HG03196 (cell line): Measurements from ENCODE around the gene BRI3.
A peak's percentile ranks its signal among the peaks of the same experiment; 100 is the strongest.

ENCODE experiments used
- ATAC-seq: cut with Tn5 transposase; IDR thresholded peaks from one replicate; pipeline ENCODE4 v1.9.1; 2021; ENCODE audit not compliant: unreplicated experiment

The BRI3 gene

GRCh38 chr7:98280791-98281756 lies at the start of gene BRI3:
Gene BRI3 (plus strand): TSS chr7:98281686. CDS start chr7:98281796, 110 bp downstream.
- peak; percentile 70 for ATAC-seq

DNA sequence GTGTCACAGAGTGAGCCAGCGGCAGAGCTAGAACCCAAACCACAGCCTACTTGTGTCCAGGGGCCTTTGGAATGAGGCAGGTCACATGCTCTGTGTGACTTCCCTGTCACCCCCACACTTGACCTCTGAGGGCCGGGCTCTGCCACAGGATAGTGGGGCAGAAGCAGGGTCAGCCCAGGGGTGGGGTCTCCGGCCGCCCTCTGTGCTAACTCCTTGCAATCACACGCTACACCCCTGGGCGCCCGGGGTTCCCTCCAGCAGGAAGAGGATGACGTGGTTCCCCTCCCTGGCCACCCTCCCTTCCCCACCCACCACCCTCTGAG lies 49.3 kb upstream of the BRI3 start:
- no peak for ATAC-seq

DNA sequence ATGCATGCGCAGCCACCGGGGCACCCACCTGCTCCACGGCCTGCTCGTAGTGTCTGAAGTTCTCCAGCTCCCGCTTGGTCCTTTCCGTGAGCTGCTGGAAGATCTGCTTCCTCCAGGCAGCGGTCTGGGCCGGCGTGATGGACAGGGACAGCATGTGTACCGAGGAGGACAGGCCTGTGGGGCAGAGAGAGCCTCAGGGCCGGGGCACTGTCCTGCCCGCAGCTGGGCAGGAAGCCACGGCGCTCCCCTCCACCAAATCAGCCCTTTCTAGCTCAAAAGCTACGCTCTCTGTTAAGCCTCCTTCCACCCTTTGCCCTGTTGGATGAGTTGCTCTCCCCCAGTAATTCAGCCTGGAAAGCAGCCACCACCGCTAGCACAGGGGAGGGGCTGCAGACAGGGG lies 48.7 kb upstream of the BRI3 start:
- no peak for ATAC-seq

- ATAC-seq, result no peak
Observed at GRCh38 chr7:98233219-98234070, 48.0 kb upstream of the BRI3 start.

GRCh38 chr7:98234429-98235147 lies 46.9 kb upstream of the BRI3 start:
- no peak for ATAC-seq

DNA sequence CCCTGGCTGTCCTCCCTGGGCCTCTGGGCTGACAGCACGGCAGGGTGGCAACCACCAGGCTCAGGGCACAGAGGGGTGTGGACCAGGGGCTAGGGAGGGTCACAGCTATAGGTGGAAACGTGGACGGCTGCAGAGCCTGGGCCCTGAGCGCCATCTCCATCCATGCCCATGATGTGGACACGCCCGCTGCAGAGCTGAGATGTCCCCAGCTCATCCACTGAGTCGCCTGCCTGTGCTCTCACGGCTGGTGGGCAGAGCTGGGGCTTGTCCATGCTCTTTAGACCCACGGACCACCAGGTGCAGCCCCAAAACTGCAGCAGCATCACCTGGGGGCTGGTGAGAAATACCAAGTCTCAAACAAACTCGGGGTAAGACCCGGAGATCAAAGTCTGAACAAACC lies 45.6 kb upstream of the BRI3 start:
- ATAC-seq, result no peak

DNA sequence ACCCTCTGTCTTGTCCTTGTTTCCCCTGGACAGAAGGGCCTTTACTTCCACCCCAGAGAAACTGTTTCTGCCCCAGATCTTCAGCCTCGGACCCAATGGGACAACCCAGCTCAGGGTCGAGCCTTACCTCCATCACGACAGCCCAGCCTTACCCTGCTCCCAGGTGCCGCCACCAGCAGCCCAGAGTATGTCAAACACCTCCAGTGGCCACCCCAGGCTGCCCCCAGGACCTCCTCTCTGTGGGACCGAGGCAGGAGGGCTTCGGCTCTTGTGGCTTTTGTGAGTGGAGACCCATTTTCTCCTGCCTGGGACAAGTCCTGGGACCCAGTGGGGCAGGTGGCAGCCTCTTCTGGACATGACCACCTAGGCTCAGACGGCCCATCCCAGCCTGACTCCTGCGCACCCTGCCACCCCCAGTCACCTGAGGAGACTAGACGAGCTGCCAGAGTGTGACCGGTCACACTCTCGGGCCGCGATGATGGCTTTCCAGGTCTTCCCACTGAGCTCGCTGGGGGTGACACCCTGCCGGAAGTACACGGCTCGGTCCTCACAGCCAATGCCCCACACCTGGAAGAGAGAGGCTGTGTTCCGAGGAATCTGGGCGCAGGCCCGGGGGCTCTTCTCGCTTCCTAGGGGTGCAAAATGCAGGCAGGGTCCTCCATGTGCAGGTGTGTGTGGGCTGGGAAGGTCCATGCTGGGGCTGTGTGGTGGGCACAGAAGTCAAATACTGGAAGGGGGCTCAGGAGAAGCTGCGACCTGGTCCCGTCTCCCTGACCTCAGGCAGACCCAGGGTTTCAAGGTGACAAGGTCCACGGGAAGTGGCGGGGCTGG lies 44.9 kb upstream of the BRI3 start:
- ATAC-seq, result no peak

- no peak for ATAC-seq
Observed at GRCh38 chr7:98238076-98238475, 43.4 kb upstream of the BRI3 start.

- no peak for ATAC-seq
Observed at GRCh38 chr7:98238976-98239375, 42.5 kb upstream of the BRI3 start.

DNA sequence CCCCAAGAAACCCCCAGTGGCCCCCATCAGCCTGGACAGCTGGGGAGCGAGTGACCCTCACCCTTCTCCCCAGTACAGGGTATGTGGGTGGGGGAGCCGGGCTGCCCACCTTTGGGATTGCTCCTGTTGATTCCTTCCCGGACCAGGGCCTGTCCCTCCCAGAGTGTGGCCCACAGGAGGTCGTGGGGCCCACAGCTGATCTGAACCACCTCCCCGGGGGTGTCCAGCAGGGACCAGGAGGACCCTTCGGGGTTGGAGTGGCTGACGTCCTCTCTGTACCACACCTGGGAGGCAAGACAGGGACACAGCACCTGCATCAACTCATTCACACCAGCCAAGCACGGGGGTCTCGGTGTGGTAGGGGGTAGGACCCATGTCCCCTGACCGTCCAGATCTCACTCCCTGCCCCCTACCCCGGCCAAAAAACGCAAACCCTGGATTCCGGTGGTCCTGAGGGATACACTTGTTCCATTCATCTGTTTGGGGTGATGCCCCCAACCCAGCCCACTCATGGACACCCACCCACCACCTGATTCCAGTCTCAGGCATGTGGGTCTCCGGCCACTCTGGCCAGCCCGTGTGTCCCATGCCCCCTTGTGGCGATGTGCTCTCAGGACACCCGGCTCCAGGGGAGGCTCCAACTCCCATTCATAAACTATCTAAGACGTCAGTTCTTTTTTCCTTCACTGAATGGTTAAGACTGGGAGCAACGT lies 40.4 kb upstream of the BRI3 start:
- ATAC-seq, result no peak

DNA sequence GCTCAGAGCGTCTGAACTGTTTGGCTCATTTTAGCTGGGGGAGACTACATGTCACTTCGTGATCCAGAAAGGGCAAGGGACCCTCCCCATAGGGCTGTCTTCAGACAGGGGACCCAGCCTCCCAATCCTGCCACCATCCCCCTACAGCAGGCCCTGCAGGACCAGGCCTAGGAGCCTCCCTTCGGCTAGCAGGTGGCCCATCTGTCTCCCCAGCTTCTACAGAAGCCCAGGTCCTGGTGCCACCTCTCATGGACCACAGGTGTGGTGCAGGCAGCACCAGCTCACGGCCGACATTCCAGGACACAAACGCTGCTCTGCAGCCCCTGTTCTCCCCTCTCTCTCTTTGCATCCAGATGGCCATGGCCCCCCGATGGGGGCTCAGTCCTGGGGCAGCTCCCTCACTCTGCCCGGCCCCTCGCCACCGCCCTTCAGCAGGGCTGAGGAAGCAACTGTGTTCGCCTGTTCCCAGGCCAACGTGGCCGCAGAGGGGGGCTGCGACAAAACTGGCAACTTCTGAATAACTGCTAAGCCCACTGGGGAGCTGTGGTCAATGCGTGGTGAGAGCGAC lies 39.7 kb upstream of the BRI3 start:
- ATAC-seq, result no peak

GRCh38 chr7:98242342-98242741 lies 39.1 kb upstream of the BRI3 start:
- no peak for ATAC-seq

- ATAC-seq, result no peak
Observed at GRCh38 chr7:98242934-98243333, 38.6 kb upstream of the BRI3 start.

DNA sequence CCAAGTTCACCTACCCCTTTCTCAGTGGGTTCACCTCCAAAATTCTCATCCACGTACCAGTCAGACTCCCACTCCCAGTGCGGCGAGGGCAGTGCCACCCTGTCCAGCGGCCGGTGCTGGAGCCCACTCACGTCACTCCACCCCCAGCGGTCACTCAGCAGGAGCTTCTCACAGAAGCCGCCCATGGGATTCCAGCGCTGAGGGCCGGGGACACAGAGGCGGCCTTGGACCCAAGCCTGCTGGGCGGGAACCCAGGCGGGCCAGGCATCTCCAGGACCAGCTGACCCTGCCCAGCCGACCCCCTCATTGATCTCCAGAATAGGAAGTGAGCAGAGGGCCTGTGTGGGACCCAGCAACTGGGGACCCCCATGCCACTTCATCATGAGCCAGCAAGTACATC lies 36.6 kb upstream of the BRI3 start:
- ATAC-seq, result no peak

GRCh38 chr7:98248156-98248555 lies 33.3 kb upstream of the BRI3 start:
- no peak for ATAC-seq

- no peak for ATAC-seq
Observed at GRCh38 chr7:98249106-98249505, 32.4 kb upstream of the BRI3 start.

DNA sequence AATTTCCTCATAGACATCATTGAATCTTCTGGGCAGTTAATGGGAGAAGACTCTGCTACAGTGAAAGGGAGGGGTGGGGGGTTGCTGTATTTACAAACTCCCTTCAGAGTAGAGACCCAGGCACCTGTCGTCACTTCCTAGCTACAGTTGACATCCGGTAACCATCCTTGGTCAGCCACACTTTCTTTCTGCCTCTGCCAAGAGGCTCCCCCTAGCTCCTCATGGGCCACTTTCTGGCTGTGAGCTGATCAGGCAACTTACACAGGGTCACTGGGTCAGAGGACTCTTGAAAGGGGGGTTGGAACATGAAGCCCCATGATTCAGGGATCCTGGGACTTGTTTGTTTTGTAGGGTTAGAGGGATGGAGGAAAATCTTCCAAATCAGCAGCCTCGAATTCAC lies 30.7 kb upstream of the BRI3 start:
- ATAC-seq, result no peak

- ATAC-seq, result peak; percentile 28
Observed at GRCh38 chr7:98251231-98251600, 30.3 kb upstream of the BRI3 start.

- ATAC-seq, result peak; percentile 99
Observed at GRCh38 chr7:98251601-98252424, 29.7 kb upstream of the BRI3 start, which contains the start of gene TECPR1. Gene TECPR1 (minus strand): TSS chr7:98252232. CDS start chr7:98246146, 6,086 bp downstream.
